Ramos (cell line): ENCODE measurements around the gene ANGPTL4.
"Not testable (repeated sequence)": the region's sequence is repeated elsewhere in the genome, so short reads cannot be mapped to it uniquely, and the experiment has no call there.

Experiments used
- in situ Hi-C: fragments of 300-500 bp; cut with MboI; formaldehyde crosslinking; loops from one replicate; pipeline ENCODE4 v1.14.3; 2022; ENCODE audit warnings: low sequenced_read_pairs; ENCODE audit not compliant: unreplicated experiment

ANGPTL4 gene

DNA sequence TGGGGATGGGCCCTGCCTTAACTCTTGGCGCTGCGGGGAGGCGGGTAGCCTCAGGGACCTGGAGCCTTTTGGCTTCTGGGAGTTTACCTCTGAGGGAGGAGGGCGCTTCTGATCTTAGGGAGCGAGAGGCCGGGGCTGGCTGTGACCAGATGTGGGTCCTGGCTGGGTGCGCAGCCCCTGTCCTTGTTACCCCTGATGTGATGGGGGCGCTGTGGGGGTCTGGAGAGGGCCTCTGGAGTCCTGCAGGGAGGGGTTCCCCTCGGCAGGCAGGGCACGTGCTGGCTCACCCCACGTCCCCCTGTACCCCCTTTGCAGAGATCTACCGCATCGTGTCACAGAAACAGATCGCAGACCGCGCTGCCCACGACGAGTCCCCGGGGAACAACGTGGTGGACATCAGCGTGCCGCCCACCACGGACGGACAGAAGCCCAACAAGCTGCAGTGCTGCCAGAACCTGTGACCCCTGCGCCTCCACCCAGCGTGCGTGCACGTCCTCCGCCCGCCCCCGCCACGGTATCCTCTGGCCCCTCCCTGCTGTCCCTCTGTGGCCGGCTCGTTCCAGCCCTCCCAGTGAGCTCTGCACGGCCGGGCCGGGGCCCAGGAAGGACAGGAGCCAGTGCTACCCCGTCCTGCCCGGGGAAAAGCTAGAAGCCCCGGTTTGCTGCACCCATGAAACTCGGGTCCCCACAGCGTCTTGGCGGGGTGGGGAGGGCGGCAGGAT is 39.3 kb downstream of the ANGPTL4 start:
- in situ Hi-C loops = no loop called here

DNA sequence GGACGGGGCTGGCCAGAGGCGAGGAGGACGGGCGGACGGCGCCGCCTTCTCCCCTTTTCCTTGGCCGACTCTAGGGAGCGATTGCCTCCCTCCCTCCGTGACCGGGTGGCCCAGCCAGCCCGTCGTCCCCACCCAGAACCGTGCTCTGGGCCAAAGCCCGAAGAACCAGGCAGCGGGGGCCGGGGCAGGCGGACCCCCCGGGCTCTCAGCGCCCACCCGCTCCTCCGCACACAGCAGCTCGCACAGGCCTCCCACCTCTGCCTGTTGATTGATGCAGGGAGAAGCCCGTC is 39.8 kb downstream of the ANGPTL4 start:
- in situ Hi-C loops = no loop called here

DNA sequence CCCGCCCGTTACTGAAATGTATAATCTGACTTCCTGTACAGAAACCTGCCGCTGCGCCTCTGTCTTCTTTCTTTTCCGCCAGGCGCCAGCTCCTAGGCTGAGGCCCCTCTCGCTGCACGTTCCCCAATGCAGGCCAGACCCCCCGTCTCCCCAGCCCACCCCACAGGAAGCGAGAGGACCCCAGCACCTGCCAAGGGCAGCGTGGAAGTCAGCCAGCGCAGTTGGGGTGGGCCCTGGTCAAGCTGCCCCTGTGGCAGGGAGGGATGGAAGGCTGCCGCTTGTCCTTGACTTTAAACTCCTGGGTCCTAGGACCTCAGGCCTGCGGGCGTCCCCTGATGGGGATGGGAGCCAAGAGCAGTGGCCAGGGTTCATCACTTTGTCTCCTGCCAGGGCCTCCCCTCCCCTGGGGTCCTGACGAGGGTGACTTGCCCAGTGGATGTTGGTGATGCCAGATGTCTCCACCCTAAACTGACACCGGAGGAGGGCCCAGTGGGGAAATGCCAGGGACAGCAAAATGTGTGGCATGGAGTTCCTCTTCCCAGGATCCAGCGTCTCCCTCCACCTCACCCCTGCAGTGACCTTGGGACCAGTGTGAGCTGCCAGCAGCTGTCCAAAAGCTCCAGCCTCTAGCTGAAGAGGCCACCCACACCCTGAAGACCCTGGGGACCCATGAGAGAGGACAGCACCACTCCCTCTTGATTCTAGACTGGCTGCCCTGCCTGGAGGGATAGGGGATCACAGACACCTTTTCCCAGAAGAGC is 40.6 kb downstream of the ANGPTL4 start:
- in situ Hi-C loops = no loop called here

DNA sequence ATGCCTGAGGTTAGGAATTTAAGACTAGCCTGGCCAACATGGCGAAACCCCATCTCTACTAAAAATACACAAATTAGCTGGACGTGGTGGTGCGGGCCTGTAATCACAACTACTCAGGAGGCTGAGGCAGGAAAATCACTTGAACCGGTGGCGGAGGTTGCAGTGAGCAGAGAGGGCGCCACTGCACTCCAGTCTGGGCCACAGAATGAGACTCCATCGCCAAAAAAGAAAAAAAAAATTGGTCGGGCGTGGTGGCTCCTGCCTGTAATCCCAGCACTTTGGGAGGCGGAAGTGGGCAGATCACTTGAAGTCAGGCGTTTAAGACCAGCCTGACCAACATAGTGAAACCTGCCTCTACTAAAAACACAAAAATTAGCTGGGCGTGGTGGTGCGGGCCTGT is 46.8 kb downstream of the ANGPTL4 start:
- in situ Hi-C loops = not testable (repeated sequence)

DNA sequence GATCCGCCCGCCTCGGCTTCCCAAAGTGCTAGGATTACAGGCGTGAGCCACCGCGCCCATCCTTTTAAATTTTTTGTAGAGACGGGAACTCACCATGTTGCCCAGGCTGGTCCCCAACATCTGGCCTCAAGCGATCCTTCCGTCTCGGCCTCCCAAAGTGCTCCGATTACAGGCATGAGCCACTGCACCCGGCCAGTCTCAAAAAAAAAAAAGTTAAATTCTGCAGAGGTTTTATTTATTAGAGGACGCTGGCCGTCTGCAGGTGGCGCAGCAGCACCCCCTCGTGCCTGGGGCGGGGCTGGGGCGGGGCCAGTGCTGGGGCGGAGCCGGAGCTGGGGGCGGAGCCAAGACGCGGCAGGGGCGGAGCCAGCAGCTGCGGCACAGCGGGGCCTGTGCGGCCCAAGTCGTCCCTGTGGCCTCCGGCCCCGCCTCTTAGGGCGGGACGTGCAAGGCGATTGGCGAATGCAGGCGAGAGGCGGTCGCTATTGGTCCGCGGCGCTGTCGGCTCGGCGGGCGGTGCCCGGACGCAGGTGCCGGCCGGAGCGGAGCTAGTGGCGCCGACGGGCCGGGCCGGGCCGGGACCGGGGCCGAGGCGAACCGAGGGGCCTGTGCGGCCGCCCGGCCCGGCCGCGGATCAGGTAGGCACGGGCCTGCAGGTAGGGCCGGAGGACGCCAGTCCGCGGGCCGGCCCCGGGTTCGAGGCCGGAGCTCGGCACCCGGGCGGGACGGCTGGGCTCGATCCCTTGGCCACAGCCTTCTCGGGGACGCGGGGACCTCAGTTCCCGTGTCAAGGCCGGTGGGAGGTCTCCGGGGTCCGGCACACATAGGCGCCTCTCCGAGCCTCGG is 49.1 kb downstream of the ANGPTL4 start, which contains the start of gene MARCHF2:
Gene MARCHF2, plus strand, starts transcription at position 523 of the 846 bp plus-strand sequence. CDS start 8,536 bp downstream, outside the sequence.
- in situ Hi-C loops = no loop called here

DNA sequence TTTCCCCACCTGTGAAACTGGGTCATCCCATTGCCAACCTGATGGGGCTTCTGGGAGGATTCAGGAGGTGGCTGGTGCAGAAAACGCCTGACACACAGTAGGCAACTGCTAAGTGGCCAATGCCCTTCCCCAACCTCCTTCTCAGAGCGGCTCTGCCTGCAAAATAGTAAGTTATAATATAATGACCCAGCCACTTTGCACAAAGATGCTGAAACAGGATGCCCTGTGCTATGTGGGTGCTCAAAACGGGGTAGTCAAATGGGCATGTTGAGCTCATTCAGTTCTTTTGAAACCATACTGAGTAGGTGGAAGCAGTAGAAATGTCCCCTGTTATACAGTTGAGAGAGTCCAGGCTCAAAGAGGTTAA is 49.7 kb downstream of the ANGPTL4 start:
- in situ Hi-C loops = no loop called here

DNA sequence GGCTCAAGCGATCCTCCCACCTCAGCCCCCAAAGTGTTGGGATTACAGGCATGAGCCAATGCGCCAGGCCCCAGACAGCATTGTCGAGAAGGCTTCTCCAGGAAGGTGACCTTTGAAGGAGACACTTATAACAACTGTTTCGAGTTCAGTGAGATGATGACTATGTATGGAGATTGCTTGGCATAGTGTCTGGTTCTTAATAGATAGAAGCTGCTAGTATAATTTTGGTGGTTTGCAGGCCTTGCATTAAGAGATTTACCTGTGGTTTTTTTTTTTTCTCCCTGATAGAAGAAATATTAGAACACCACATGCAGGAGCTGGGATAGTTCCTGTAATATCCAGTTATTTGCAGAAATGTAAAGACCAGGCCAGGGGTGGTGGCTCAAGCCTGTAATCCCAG is 52.8 kb downstream of the ANGPTL4 start:
- in situ Hi-C loops = no loop called here

DNA sequence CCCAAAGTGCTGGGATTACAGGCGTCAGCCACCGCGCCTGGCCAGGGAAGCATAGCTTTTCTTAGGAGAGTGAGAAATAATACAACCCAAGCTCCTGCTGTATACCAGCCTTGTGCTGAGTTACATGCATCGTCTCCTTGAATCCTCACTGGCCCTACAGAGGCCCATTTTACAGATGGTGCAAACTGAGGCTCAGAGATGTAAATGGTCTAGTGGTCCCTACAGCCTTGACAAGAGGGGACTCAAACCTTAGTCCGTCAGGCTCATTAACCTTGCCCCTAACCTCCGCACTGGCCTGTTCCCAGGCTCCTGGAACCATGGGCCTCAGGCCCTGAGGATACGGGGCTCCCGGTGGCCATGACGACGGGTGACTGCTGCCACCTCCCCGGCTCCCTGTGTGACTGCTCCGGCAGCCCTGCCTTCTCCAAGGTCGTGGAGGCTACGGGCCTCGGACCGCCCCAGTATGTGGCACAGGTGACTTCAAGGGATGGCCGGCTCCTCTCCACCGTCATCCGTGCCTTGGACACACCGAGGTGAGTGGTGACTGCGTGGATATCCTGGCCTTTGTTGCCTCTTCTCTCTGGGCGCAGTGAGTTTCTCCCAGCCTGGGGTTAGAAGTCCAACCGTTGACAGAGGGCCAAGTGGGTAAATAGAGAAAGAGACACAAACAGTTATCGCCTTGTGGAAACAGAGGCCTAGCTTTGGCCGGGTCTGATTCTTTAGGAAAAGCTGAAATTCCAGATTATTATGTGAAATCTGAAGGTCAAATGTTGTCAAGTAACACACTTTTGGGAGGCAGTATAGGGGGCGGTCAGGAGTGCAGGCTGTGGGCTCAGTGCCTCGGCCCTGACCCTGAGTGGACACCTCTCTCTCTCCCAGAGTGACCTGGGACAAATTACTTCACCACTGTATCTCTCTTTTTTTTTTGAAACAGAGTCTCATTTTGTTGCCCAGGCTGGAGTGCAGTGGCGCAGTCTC is 57.8 kb downstream of the ANGPTL4 start:
- in situ Hi-C loops = no loop called here

DNA sequence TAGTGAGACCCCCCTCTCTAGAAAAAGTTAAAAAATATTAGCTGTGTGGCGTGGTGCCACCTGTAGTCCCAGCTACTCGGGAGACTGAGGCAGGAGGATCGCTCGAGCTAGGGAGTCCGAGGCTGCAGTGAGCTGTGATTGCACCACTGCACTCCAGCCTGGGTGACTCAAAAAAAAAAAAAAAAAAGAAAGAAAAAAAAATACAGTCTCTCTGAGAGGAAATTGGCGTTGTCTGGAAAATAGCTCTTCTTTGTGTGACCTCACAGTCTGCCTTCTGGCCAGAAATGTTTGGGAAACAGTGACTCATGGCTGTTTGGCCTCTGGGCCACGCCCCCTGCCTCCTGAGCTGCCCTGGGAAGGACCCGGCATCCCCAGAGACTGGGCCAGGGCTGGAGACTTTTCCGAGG is 59.9 kb downstream of the ANGPTL4 start:
- in situ Hi-C loops = no loop called here
